Liver (tissue), 9 donors: ENCODE data around the gene PTK7. TPM values are rescaled to one million over a fixed set of nuclear protein-coding genes. Genes with fewer than 3 reads are reported as not detected.

Experiments
- DNase-seq: peaks from one replicate; pipeline ENCODE4 v3.0.0-alpha.2; 2017; ENCODE audit warnings: low spot score
- H3K27ac ChIP-seq, 2 donors: one replicate each; pipeline ENCODE4 v1.7.0; 2013; ENCODE audit warnings: inconsistent platforms in 2 of 2, low read length in 2 of 2, control low read depth in 1 of 2, low read depth in 1 of 2, mild to moderate bottlenecking in 1 of 2
- H3K27me3 ChIP-seq, 4 donors: one replicate each; pipeline versions ENCODE4 v1.6.1 to v1.7.0; 2013; ENCODE audit warnings: low read length in 3 of 4, inconsistent platforms in 1 of 4, mild to moderate bottlenecking in 1 of 4, moderate library complexity in 1 of 4; ENCODE audit not compliant: control insufficient read depth in 4 of 4, insufficient read depth in 4 of 4
- H3K36me3 ChIP-seq, 4 donors: one replicate each; pipeline versions ENCODE4 v1.6.1 to v1.7.0; 2013; ENCODE audit warnings: low read length in 3 of 4, mild to moderate bottlenecking in 3 of 4, low read depth in 1 of 4, moderate library complexity in 1 of 4; ENCODE audit not compliant: control insufficient read depth in 4 of 4, insufficient read depth in 3 of 4
- H3K4me1 ChIP-seq, 4 donors: one replicate each; pipeline versions ENCODE4 v1.6.1 to v1.7.0; 2013; ENCODE audit warnings: low read length in 3 of 4, mild to moderate bottlenecking in 3 of 4, moderate library complexity in 1 of 4; ENCODE audit not compliant: control insufficient read depth in 4 of 4, insufficient read depth in 4 of 4
- H3K4me3 ChIP-seq, 3 donors: one replicate each; pipeline versions ENCODE4 v1.6.1 to v1.7.0; 2013; ENCODE audit warnings: low read length in 3 of 3, control low read depth in 1 of 3, low read depth in 1 of 3, mild to moderate bottlenecking in 1 of 3
- H3K9ac ChIP-seq, 2 donors: one replicate each; pipeline ENCODE4 v1.7.0; 2013; ENCODE audit warnings: low read length in 2 of 2, mild to moderate bottlenecking in 2 of 2, moderate library complexity in 2 of 2, control low read depth in 1 of 2, low read depth in 1 of 2
- H3K9me3 ChIP-seq, 4 donors: one replicate each; pipeline versions ENCODE4 v1.6.1 to v1.7.0; 2013; ENCODE audit warnings: low read length in 3 of 4; ENCODE audit not compliant: control insufficient read depth in 4 of 4
- EGR1 ChIP-seq, 2 donors: IDR thresholded peaks; 2 replicates each; pipeline ENCODE4 v1.6.1; 2016 to 2018; ENCODE audit warnings: antibody characterized with exemption in 2 of 2, low read depth in 2 of 2
- FOXA1 ChIP-seq: IDR thresholded peaks from 2 replicates; pipeline ENCODE4 v1.6.1; 2016; ENCODE audit warnings: antibody characterized with exemption
- FOXA2 ChIP-seq: IDR thresholded peaks from 2 replicates; pipeline ENCODE4 v1.6.1; 2016; ENCODE audit warnings: antibody characterized with exemption
- GABPA ChIP-seq, 2 donors: IDR thresholded peaks in 1 of 2; conservative IDR thresholded peaks in 1 of 2; 2 replicates each; pipeline ENCODE4 v1.6.1; 2016; ENCODE audit warnings: antibody characterized with exemption in 2 of 2, mild to moderate bottlenecking in 1 of 2, moderate library complexity in 1 of 2
- HNF4A ChIP-seq, 2 donors: conservative IDR thresholded peaks; 2 replicates each; pipeline ENCODE4 v1.6.1; 2016; ENCODE audit warnings: antibody characterized with exemption in 2 of 2, mild to moderate bottlenecking in 2 of 2
- HNF4G ChIP-seq: IDR thresholded peaks from 2 replicates; pipeline ENCODE4 v1.6.1; 2016; ENCODE audit warnings: antibody characterized with exemption
- JUND ChIP-seq, 2 donors: IDR thresholded peaks; 2 replicates each; pipeline ENCODE4 v1.6.1; 2016; ENCODE audit warnings: antibody characterized with exemption in 2 of 2
- NR2F2 ChIP-seq: IDR thresholded peaks from 2 replicates; pipeline ENCODE4 v1.6.1; 2016; ENCODE audit warnings: antibody characterized with exemption
- RAD21 ChIP-seq, 2 donors: IDR thresholded peaks; 2 replicates each; pipeline ENCODE4 v1.6.1; 2016; ENCODE audit warnings: antibody characterized with exemption in 2 of 2, mild to moderate bottlenecking in 2 of 2
- RXRA ChIP-seq, 2 donors: IDR thresholded peaks; 2 replicates each; pipeline ENCODE4 v1.6.1; 2017 to 2018; ENCODE audit warnings: antibody characterized with exemption in 2 of 2, mild to moderate bottlenecking in 1 of 2
- SP1 ChIP-seq: IDR thresholded peaks from 2 replicates; pipeline ENCODE4 v1.6.1; 2018; ENCODE audit warnings: antibody characterized with exemption, mild to moderate bottlenecking
- TAF1 ChIP-seq: conservative IDR thresholded peaks from 2 replicates; pipeline ENCODE4 v1.6.1; 2016; ENCODE audit warnings: antibody characterized with exemption, mild to moderate bottlenecking
- YY1 ChIP-seq: IDR thresholded peaks from 2 replicates; pipeline ENCODE4 v1.6.1; 2016; ENCODE audit warnings: antibody characterized with exemption, mild to moderate bottlenecking
- WGBS: extraction: QIAGEN DNeasy Blood & Tissue Kit; methylation state at CpG from one replicate; pipeline ENCODE4 v1.1.7; 2013; 5-methylcytosine and 5-hydroxymethylcytosine counted together
- polyA plus RNA-seq, 2 donors: library from polyadenylated mRNA; stranded (reverse) in 1 of 2; unstranded in 1 of 2; fragments of 200-250 nt in 1 of 2; fragments of >200 nt in 1 of 2; fragmentation: Nextera tagmentation in 1 of 2; extraction: Ambion mirVana in 1 of 2; gene quantifications; one replicate each; pipeline versions ENCODE4 v1.2.1 to v1.2.3, GENCODE V29; 2013 to 2015
- total RNA-seq, 2 donors: library from RNA; depleted of rRNA; stranded (reverse); fragments of >200 nt; gene quantifications; one replicate each; pipeline ENCODE4 v1.2.3, GENCODE V29; 2014
- TF ChIP-seq, protein P1 (sequence below): fragments of 150-350 bp; IDR thresholded peaks from 2 replicates; pipeline ENCODE4 v1.5.1; 2017; ENCODE audit warnings: improper control_type of control experiment, low read depth, low read length; ENCODE audit not compliant: missing input control
- TF ChIP-seq, protein P2 (sequence below): IDR thresholded peaks from 2 replicates; pipeline ENCODE4 v1.6.1; 2016; ENCODE audit warnings: antibody characterized with exemption, mild to moderate bottlenecking
- TF ChIP-seq, protein P3 (sequence below): IDR thresholded peaks from 2 replicates; pipeline ENCODE4 v1.6.1; 2016; ENCODE audit warnings: antibody characterized with exemption
- TF ChIP-seq, protein P4 (sequence below): IDR thresholded peaks from 2 replicates; pipeline ENCODE4 v1.6.1; 2016; ENCODE audit warnings: antibody characterized with exemption
- donor health status: healthy.
- donor health status: healthy.
- donor health status: healthy.
- donor health status: healthy.
- donor health status: healthy.

Gene PTK7
- total and polyA plus RNA-seq, 4 donors = 0.67 to 10.5 (median 1.3) TPM

DNA sequence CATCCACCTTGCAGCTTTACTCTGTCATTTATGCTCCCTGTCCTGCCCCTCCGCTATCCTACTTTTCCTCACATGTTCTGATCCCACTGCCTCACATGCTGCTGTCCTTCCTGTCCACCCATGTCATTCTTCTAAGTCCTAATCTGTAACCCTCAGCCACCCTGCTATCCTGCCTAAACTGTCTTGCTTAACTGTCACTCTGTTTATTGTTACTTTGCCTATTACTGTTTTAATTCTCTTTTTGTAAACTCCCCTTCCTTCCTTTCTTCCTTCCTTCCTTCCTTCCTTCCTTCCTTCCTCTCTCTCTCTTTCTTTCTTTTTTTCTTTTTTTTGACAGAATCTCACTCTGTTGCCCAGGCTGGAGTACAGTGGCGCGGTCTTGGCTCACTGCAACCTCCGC lies 107.3 kb downstream of the PTK7 start:
- H3K36me3 ChIP-seq = peaks cover 8 to 48% (median 21%) of the 10 kb centered on the region in 4 donors

More for the DNA sequence above, 107.3 kb downstream of the PTK7 start:
- no peak overlapping the region for H3K27ac ChIP-seq
- no peak for TF ChIP-seq HNF4A (conservative IDR thresholded peaks at IDR 0.05)
- no peak for TF ChIP-seq JUND (IDR thresholded peaks at IDR 0.05)
- no peak for TF ChIP-seq HNF4G
- TF ChIP-seq, protein P1, sequence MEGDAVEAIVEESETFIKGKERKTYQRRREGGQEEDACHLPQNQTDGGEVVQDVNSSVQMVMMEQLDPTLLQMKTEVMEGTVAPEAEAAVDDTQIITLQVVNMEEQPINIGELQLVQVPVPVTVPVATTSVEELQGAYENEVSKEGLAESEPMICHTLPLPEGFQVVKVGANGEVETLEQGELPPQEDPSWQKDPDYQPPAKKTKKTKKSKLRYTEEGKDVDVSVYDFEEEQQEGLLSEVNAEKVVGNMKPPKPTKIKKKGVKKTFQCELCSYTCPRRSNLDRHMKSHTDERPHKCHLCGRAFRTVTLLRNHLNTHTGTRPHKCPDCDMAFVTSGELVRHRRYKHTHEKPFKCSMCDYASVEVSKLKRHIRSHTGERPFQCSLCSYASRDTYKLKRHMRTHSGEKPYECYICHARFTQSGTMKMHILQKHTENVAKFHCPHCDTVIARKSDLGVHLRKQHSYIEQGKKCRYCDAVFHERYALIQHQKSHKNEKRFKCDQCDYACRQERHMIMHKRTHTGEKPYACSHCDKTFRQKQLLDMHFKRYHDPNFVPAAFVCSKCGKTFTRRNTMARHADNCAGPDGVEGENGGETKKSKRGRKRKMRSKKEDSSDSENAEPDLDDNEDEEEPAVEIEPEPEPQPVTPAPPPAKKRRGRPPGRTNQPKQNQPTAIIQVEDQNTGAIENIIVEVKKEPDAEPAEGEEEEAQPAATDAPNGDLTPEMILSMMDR = no peak
- TF ChIP-seq TAF1 = no peak
- TF ChIP-seq, protein P2, sequence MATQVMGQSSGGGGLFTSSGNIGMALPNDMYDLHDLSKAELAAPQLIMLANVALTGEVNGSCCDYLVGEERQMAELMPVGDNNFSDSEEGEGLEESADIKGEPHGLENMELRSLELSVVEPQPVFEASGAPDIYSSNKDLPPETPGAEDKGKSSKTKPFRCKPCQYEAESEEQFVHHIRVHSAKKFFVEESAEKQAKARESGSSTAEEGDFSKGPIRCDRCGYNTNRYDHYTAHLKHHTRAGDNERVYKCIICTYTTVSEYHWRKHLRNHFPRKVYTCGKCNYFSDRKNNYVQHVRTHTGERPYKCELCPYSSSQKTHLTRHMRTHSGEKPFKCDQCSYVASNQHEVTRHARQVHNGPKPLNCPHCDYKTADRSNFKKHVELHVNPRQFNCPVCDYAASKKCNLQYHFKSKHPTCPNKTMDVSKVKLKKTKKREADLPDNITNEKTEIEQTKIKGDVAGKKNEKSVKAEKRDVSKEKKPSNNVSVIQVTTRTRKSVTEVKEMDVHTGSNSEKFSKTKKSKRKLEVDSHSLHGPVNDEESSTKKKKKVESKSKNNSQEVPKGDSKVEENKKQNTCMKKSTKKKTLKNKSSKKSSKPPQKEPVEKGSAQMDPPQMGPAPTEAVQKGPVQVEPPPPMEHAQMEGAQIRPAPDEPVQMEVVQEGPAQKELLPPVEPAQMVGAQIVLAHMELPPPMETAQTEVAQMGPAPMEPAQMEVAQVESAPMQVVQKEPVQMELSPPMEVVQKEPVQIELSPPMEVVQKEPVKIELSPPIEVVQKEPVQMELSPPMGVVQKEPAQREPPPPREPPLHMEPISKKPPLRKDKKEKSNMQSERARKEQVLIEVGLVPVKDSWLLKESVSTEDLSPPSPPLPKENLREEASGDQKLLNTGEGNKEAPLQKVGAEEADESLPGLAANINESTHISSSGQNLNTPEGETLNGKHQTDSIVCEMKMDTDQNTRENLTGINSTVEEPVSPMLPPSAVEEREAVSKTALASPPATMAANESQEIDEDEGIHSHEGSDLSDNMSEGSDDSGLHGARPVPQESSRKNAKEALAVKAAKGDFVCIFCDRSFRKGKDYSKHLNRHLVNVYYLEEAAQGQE = no peak
- no peak for TF ChIP-seq RAD21 (IDR thresholded peaks at IDR 0.05)
- TF ChIP-seq EGR1 (IDR thresholded peaks at IDR 0.05; ENCODE audit: low read depth in 2 of 2) = no peak
- TF ChIP-seq RXRA (IDR thresholded peaks at IDR 0.05) = no peak
- TF ChIP-seq, protein P3, sequence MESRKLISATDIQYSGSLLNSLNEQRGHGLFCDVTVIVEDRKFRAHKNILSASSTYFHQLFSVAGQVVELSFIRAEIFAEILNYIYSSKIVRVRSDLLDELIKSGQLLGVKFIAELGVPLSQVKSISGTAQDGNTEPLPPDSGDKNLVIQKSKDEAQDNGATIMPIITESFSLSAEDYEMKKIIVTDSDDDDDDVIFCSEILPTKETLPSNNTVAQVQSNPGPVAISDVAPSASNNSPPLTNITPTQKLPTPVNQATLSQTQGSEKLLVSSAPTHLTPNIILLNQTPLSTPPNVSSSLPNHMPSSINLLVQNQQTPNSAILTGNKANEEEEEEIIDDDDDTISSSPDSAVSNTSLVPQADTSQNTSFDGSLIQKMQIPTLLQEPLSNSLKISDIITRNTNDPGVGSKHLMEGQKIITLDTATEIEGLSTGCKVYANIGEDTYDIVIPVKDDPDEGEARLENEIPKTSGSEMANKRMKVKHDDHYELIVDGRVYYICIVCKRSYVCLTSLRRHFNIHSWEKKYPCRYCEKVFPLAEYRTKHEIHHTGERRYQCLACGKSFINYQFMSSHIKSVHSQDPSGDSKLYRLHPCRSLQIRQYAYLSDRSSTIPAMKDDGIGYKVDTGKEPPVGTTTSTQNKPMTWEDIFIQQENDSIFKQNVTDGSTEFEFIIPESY = no peak
- no peak for TF ChIP-seq FOXA1
- no peak for TF ChIP-seq GABPA (IDR thresholded peaks at IDR 0.05 in 1 of 2, conservative IDR thresholded peaks at IDR 0.05 in 1 of 2)
- TF ChIP-seq, protein P4, sequence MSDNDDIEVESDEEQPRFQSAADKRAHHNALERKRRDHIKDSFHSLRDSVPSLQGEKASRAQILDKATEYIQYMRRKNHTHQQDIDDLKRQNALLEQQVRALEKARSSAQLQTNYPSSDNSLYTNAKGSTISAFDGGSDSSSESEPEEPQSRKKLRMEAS = no peak
- no peak for TF ChIP-seq FOXA2
- no peak for TF ChIP-seq SP1
- TF ChIP-seq YY1 = no peak
- no peak for TF ChIP-seq NR2F2
- no peak overlapping the region for H3K9ac ChIP-seq
- WGBS = 97% methylated on average over 4 of the region's 4 CpGs
- H3K4me1 ChIP-seq = peaks cover 0 to 18% (median 17%) of the 10 kb centered on the region in 4 donors
- H3K27me3 ChIP-seq = no peaks in the 10 kb centered on the region
- H3K4me3 ChIP-seq = no peak overlapping the region
- no peak for DNase-seq
- no peaks in the 10 kb centered on the region for H3K9me3 ChIP-seq
